HG03565 (cell line): ENCODE measurements around the gene AMIGO1.

ENCODE experiments used
- ATAC-seq: cut with Tn5 transposase; IDR thresholded peaks from one replicate; pipeline ENCODE4 v1.9.1; 2021; ENCODE audit warnings: mild to moderate bottlenecking, moderate library complexity; ENCODE audit not compliant: unreplicated experiment

The AMIGO1 gene, protein sequence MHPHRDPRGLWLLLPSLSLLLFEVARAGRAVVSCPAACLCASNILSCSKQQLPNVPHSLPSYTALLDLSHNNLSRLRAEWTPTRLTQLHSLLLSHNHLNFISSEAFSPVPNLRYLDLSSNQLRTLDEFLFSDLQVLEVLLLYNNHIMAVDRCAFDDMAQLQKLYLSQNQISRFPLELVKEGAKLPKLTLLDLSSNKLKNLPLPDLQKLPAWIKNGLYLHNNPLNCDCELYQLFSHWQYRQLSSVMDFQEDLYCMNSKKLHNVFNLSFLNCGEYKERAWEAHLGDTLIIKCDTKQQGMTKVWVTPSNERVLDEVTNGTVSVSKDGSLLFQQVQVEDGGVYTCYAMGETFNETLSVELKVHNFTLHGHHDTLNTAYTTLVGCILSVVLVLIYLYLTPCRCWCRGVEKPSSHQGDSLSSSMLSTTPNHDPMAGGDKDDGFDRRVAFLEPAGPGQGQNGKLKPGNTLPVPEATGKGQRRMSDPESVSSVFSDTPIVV

DNA sequence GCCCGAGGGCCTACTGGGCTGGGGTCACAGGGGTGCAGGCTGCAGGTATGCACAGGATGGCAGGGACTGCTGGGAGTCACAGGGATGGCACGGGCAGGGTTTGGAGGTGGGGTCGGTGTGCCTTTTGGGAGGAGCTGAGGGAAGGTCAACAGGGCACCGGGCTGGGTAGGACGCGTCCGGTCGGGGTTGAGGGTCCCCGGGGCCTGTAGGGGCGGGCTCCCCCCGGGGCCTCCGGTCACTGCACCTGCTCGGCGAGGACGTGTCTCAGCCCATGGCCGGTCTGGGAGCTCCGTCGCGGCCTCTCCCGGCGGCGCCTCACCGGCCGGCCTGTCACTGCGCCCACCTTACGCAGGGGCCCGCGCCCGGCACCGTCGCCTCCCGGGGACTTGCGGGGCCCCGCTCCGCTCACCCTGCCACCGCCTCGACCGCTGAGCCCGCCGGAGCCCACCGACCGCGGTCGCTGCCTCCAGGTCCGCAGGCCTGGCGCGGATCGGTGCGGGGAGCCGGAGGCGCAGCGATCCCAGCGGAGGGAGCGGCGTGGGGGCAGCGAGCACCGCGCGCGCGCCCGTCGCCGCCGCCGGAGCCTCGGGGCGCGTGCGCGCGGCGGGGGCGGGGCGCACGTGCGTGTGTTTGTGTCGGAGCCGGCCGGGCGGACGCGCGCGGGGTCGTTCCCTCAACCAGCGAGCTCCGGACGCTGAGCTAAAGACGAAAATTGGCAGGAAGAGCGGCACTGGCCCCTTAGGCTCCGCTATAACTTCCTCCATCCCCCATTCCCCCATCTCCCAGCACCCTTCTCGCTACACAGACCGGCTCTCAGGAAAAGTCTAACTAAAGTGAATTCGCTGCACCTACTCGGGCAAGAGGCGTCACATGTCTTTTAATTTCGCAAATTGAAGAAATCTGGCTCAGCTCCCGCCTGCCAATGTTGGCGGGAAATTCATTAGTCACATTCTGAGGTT is at the start of gene AMIGO1:
Gene AMIGO1 (minus strand): TSS at position 552 of the 959 bp plus-strand sequence. CDS start 815 bp downstream, outside the sequence.
- no peak for ATAC-seq

DNA sequence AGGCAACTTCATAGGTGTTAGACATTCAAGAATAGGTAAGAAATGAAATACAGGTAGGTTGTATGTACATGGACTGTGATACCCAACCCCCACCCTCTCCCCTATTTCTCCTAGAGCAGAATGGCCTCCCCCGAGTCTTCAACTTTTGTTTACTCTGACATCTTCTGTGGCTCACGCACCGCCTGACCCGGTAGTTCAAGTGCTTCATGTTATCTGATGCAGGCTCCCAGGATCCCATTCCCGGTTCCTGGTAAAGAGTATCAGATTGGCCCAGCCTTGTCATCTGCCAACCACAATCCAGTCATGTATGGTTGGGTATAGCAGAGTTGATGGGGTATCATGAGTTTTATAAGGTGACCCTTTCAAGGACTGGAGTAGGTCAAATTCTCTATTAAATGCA is 48.0 kb upstream of the AMIGO1 start:
- no peak for ATAC-seq

DNA sequence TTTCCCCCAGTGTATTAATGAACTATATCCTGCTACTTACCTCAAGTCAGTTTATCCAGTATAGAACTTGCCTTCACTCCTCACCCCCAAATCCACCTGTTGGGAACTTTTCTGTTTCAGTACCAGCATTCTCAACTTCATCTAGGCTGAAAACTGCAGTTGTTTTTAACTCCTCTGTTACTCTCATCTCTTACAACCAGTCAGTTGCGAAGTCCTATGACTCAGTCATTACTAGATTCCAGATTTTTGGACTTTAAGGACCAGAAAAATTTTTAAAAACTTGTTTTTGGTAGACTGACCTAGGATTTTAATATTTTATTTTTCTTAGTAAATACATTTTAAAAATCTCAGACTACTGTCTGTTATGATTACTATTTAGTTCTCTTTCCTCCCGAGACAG is 47.0 kb upstream of the AMIGO1 start:
- ATAC-seq = no peak

DNA sequence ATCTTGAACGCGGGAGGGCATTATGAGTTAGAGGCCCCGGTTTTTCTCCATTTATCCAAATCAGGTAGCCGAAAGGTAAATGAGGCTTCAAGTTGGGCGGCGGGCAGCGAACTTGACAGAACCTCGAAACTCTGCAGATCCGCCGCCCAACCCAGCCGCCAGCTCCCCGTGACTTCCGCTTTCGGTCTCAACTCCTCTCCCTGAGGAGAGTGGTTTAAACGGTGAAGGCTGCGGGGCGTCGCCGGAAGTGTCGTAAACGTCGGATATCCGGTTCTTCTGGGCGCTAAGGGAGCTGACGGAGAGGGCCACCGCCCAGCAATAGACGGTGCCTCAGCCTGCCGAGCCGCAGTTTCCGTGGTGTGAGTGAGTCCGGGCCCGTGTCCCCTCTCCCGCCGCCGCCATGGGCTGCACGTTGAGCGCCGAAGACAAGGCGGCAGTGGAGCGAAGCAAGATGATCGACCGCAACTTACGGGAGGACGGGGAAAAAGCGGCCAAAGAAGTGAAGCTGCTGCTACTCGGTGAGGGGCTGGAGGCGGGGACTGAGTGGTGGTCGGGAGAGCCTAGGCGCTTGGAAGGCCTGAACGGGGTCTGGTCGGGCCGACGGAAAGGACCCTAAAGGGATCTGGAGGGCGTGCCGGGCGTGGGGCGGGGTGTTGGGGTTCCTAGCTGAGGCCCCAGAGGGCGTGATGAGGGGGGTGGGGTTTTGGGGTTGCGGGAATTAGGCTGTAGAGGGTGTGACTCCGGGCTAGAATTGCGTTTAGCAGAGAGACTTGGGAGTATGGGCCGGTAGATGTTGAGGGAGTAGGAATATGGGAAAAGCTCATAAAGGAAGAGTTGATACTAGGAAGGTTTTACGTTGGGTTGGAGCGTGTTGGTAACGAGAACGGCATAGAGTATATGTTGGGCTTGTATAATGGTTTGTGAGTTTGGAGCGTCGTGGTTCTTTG is 39.1 kb upstream of the AMIGO1 start, which contains the start of gene GNAI3:
Gene GNAI3 (plus strand): TSS at position 295 of the 947 bp plus-strand sequence. CDS start 106 bp downstream, at position 401.
- ATAC-seq = peak; percentile 87

DNA sequence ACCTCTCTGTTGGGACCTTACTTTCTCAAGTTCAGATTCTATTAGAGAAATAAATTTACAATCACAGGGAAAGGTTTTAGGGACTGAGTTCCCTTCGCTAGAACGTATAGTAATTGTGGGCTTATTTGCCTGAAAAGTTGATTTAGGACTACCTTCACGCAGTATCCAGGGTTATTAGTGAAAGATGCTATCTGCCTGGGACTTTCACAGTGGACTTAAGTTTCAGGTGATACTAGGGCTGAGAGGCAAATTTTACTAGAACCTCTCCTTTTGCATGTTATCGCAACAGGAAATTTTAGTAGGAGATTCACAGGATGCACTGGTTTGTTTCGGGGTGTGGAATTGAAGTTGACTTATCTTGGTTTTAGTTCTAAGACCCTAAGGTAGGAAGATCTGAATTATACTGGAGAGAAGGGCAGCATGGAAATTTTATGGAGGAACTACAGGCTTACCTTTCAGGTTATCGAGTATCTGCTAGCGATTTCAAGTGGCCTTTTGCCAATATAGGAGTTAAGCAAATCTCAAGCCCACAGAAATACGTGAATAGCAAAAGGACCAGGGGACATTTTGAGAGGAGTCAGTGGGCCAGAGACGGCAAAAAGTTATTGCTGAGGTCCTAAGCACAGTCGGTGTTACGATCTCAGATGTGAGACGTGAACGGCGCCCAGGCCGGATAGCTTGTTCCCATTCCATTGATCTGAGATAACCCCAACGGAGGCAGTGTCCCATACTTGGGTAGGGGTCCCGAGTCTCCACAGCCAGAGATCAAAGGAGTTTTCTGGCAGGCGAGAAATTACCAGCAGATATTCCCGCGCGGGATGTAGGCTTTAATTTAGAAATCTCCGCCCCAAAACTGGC is 38.2 kb upstream of the AMIGO1 start:
- ATAC-seq = no peak

DNA sequence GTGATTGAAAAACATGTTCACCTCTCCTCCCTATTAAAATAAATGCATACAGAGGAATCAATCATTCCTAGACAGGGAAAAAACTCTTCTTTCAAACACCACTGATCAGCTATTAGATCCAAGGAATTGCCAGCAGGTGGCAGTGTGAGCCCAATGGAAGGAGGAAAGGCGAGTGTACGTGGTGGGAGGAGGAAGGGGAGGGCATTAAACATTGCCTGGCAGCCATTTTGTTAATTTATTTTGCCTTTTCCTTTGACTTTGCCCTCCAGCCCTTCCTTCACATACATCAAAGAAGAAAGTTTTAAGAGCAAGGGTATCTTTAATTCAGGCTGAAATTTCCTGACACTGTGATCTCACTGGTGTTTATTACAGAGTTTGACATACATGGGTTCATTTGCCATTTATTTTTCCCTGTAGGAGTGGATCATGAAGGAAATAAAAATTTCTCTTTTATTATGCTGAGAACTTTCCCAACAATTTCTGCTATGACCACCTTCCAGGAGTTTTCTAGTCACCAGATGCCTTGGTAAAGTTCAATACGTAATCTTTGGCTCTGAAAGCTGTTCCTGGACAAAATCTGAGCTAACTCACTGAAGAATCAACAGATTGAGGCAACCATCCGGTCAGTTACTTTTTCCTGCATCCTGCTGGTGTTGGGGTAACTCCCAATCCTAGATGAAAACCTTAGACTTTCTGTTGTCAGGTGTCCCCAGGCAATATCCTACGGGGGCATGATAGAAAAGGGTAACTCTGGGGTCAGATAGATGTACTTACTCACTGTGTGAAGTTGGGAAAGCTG is 37.0 kb upstream of the AMIGO1 start:
- peak; percentile 30 for ATAC-seq

DNA sequence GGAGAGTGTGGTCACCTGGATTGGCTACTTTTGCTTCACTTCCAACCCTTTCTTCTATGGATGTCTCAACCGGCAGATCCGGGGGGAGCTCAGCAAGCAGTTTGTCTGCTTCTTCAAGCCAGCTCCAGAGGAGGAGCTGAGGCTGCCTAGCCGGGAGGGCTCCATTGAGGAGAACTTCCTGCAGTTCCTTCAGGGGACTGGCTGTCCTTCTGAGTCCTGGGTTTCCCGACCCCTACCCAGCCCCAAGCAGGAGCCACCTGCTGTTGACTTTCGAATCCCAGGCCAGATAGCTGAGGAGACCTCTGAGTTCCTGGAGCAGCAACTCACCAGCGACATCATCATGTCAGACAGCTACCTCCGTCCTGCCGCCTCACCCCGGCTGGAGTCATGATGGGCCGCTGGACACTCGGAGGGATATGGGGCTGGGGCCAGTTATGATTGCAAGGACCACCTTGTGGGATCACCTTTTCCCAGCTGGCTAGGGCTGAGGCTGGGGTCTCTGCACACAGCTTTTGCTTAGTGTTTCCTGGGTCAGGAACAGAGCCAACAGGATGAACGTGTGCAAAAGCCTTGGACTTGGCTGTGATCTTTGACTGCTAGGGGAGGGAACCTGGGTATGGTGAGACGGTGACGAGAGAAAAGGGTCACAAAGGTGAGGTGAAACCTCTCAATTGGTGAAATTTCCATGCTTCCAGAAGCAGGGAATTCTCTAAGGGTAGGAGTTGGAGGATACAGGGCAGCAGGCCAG is 34.6 kb upstream of the AMIGO1 start:
- ATAC-seq = no peak

DNA sequence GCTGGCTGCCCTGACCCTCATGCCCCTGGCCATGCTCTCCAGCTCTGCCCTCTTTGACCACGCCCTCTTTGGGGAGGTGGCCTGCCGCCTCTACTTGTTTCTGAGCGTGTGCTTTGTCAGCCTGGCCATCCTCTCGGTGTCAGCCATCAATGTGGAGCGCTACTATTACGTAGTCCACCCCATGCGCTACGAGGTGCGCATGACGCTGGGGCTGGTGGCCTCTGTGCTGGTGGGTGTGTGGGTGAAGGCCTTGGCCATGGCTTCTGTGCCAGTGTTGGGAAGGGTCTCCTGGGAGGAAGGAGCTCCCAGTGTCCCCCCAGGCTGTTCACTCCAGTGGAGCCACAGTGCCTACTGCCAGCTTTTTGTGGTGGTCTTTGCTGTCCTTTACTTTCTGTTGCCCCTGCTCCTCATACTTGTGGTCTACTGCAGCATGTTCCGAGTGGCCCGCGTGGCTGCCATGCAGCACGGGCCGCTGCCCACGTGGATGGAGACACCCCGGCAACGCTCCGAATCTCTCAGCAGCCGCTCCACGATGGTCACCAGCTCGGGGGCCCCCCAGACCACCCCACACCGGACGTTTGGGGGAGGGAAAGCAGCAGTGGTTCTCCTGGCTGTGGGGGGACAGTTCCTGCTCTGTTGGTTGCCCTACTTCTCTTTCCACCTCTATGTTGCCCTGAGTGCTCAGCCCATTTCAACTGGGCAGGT is 33.9 kb upstream of the AMIGO1 start:
- ATAC-seq = no peak

DNA sequence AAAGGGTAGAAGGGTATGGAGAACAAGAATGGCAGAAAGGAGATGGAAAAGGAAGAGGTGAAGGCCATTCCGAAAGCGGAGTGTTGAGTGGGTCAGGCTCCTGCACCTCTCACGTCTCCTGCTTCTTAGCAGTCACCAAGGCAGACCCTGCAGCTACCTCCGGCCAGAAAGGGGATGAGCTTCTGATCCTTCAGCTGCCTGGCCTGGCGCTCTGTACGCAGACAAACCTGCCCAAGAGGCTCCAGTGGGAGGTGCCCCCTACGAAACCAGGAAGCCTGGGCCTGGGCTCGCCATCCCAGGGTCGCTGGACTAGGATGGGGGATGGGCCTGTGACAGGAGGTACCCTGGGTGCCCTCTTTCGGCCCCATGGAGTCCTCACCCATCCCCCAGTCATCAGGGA is 33.1 kb upstream of the AMIGO1 start:
- no peak for ATAC-seq

DNA sequence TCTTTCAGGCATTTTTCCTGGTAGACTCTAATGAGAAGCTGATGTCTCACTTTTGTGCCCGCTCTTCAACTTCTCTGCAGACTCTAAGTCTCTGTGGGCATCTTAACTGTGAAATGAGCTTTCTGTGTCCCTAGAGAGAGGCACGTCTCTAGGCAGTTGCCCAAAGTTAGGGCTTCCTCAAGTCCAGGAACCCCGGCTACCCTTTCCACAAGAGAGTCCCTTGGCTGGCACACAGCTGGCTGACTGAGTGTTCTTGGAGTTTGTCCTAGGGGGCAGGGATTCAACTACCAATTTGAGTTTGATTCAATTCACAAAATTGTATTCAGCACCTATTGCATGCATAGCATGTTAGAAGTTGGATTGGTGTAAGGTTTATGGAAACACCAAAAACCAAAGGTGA is 31.6 kb upstream of the AMIGO1 start:
- ATAC-seq = no peak

DNA sequence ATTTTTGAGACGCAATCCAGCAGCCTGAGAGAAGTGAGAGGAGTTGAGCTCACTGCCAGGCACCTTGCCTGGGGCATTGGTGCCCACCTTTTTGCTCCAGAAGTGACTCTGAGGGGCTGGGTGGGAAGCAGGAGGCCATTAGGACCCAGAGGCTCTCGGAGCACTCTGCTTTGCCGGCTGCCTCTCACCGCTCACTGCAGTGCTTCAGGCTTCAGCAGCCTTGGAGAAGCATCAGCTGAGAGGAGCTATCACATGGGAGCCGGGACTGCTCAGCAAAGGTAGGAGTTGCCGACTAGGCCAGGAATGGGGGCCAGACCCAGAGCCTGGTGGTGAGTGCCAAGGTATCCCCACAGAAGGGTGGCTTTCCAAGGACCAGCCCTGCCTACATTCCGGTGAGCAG is 30.1 kb upstream of the AMIGO1 start, which contains the start of gene GPR61:
Gene GPR61 (plus strand): TSS at position 197 of the 400 bp plus-strand sequence. CDS start 3,151 bp downstream, outside the sequence.
- no peak for ATAC-seq

DNA sequence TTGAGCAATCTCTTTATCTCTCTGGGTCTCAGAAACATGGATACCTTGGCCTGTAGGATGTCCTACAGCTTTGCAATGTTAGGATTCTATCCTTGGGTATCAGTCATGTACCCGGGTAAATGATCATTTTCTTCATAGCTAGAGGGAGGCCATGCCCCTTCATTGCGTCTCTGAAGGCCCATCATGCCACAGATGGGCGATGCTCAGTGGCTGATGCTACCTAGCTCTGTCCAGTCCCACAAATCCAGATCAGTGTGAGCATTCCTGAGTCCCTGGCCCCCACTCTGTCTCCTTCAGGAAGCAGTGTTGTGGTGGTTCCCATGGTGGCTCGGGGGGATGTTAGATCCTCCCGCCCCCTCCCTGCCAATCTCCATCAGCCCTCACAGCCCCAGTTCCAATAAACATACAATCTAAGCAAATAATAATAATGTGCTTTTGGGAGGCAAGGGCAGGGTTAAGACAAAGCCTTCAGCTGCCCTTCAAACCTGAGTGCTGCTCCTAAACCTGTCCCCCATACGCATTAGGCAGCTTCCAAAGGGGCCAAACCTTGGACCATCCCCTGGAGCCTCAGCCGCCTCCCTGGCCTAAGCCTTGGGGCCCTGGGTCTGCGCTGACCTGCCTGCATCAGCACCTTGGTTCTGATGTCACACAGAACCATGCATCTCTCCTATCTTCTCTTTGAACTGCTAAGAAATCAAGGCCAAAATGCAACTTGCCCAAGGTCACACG is 29.5 kb upstream of the AMIGO1 start:
- ATAC-seq = no peak

DNA sequence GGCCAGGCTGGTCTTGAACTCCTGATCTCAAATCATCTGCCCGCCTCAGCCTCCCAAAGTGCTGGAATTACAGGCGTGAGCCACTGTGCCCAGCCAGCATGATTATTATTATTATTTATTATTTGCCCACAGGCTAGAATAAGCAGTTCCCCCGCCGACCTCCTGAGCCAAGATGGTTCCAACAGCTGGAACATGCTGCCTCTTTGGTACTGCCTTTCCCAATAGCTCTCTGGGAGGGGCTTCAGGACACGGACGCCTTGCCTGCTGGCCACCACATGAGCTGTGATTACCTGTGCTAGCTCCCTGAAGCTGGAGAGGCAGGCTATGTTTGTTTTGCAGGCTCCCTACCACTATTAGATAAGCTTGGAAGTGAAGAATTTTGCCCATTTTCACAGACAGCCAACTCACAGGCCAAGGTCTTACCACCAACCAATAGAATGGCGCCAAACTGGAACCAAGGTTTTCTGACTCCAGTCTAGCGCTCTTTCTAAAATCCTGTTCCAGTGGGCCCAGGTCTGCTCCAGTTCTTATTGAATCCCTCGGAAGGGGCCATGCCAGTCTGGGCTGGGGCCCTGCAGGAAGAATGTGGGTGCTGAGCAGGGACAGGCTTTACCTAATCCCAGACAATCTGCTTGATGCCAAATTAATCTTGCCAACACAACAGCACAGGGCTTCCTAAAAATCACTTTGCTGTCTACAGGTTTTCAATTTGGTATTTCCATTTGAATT is 28.1 kb upstream of the AMIGO1 start:
- no peak for ATAC-seq

DNA sequence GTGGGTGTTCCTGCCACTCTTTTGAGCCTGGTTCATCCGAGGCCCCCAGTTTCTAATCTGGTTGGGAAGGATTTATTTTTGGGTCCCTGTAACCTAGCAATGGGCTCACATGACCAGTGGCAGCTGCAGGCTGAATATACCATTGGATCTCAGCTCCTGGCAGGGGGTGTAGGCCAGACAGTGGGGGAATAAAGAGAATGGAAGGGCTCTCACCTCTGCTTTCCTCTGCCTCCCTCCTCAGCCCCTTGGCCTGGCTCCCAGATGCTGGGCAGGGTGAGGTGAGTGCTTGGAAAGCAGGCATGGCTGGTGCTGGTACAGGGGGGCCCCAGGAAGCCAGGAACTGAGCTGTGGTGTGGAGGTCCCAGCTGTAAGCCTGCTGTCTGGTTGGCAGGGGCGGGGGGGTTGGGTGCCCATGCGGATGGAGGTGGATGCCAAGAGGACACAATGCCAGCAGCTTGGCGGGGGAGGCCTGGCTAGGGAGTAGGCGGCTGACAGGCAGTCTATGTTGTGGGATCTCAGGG is 26.5 kb upstream of the AMIGO1 start:
- ATAC-seq = no peak

DNA sequence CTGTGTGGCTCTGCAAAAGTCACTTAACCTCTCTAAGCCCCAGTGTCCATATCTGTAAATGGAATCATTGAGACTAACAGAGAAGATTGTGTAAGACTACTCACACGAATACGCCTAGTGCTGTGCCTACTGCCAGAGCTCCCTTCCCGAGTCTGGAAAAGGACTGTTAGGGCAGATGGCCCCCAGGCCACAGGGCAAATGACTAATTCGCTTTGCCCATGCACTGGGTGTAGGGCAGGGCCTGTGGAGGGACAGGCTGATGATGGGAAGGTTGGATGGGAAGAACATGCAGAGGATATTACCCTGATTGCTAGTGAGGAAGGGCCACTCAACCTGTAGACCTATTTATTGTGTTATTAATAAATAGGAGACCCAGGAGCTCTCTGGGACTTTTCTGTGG is 26.0 kb upstream of the AMIGO1 start:
- no peak for ATAC-seq
